Fibroblast of lung (primary cell): Measurements from ENCODE around the gene NXN. TPM values are rescaled to one million over a fixed set of nuclear protein-coding genes. Genes with fewer than 3 reads are reported as not detected.

Experiments
- DNase-seq, 2 donors: peaks; one replicate each; pipeline versions ENCODE4 v3.0.0 to v3.0.0-alpha.2; 2010; ENCODE audit warnings: low read depth in 2 of 2
- H2AFZ ChIP-seq: 2 replicates; pipeline ENCODE4 v1.5.1; 2012; ENCODE audit warnings: low read length, control low read depth, inconsistent platforms
- H3K27ac ChIP-seq: 2 replicates; pipeline ENCODE4 v1.5.1; 2011; ENCODE audit warnings: low read length, control low read depth; ENCODE audit not compliant: insufficient read depth
- H3K27me3 ChIP-seq: 2 replicates; pipeline ENCODE4 v1.5.1; 2011; ENCODE audit warnings: mild to moderate bottlenecking, low read length; ENCODE audit not compliant: control insufficient read depth, insufficient read depth
- H3K36me3 ChIP-seq: 2 replicates; pipeline ENCODE4 v1.5.1; 2011; ENCODE audit warnings: low read length; ENCODE audit not compliant: control insufficient read depth, insufficient read depth
- H3K4me1 ChIP-seq: 2 replicates; pipeline ENCODE4 v1.5.1; 2011; ENCODE audit warnings: low read length; ENCODE audit not compliant: control insufficient read depth, insufficient read depth; ENCODE audit errors: extremely low read depth
- H3K4me2 ChIP-seq: 2 replicates; pipeline ENCODE4 v1.5.1; 2011; ENCODE audit warnings: low read length, control low read depth; ENCODE audit not compliant: insufficient read depth; ENCODE audit errors: extremely low read depth
- H3K4me3 ChIP-seq, 4 experiments: fragments of 200-600 bp in 1 of 4; sonication (generic) in 1 of 4; replicated peaks in 1 of 4; 2 replicates each; pipeline ENCODE4 v1.5.1; 2011 to 2016; ENCODE audit warnings: low read length in 4 of 4, low read depth in 3 of 4, mild to moderate bottlenecking in 3 of 4, control low read depth in 2 of 4, inconsistent platforms in 1 of 4, mixed read lengths in 1 of 4; ENCODE audit not compliant: insufficient read depth in 1 of 4; ENCODE audit errors: control extremely low read depth in 1 of 4
- H3K79me2 ChIP-seq: 2 replicates; pipeline ENCODE4 v1.5.1; 2012; ENCODE audit warnings: mild to moderate bottlenecking, low read length, inconsistent platforms; ENCODE audit not compliant: control insufficient read depth, insufficient read depth
- H3K9ac ChIP-seq: 2 replicates; pipeline ENCODE4 v1.5.1; 2011; ENCODE audit warnings: mild to moderate bottlenecking, low read length, control low read depth; ENCODE audit not compliant: insufficient read depth
- H3K9me3 ChIP-seq: 2 replicates; pipeline ENCODE4 v1.5.1; 2012; ENCODE audit warnings: low read depth, low read length; ENCODE audit not compliant: control insufficient read depth, insufficient read depth
- H4K20me1 ChIP-seq: 2 replicates; pipeline ENCODE4 v1.5.1; 2011; ENCODE audit warnings: low read length; ENCODE audit not compliant: control insufficient read depth, insufficient read depth; ENCODE audit errors: extremely low read depth
- CTCF ChIP-seq, 2 donors: IDR thresholded peaks in 1 of 2; conservative IDR thresholded peaks in 1 of 2; 1 replicate in 1 of 2; 2 replicates in 1 of 2; pipeline ENCODE4 v1.5.1; 2011 to 2012; ENCODE audit warnings: low read length in 2 of 2, control low read depth in 1 of 2, inconsistent platforms in 1 of 2, low read depth in 1 of 2, mild to moderate bottlenecking in 1 of 2
- EZH2 ChIP-seq: IDR thresholded peaks from 2 replicates; pipeline ENCODE4 v1.5.1; 2012; ENCODE audit warnings: low read length, control low read depth, mild to moderate bottlenecking; ENCODE audit errors: missing control alignments
- polyA plus RNA-seq, 2 donors: library from polyadenylated mRNA; depleted of rRNA in 1 of 2; stranded (reverse) in 1 of 2; unstranded in 1 of 2; fragments of >200 nt; gene quantifications; 2 replicates each; pipeline ENCODE4 v1.2.1, GENCODE V29; 2011 to 2012; ENCODE audit warnings: missing spikeins in 1 of 2
- total RNA-seq: library from RNA; depleted of rRNA; stranded (reverse); fragments of >200 nt; gene quantifications from 2 replicates; pipeline ENCODE4 v1.2.1, GENCODE V29; 2014

NXN gene
- total and polyA plus RNA-seq, 2 donors (not counting 1 experiment from before 2014, with no cell fraction given): 38.5 to 53.8 TPM

- no peak overlapping the region for H2AFZ ChIP-seq
These were observed 44.1 kb downstream of the NXN start for GRCh38 chr17:935485-935884.

GRCh38 chr17:933312-934073 lies 46.1 kb downstream of the NXN start:
- Histone ChIP-seq H3K36me3 (peaks cover 2% of the 10 kb centered on the region), H3K27me3 (no peaks in the 10 kb centered on the region), H3K9ac (no peak overlapping the region), H3K9me3 (no peaks in the 10 kb centered on the region), H3K79me2 (no peaks in the 10 kb centered on the region), H2AFZ (no peak overlapping the region), H4K20me1 (no peaks in the 10 kb centered on the region), H3K4me2 (peak overlapping the region; percentile 66), H3K27ac (peak overlapping the region; percentile 79), H3K4me3 (no peak overlapping the region), H3K4me1 (peaks cover 16% of the 10 kb centered on the region)
- DNase-seq: peak; percentile 92 to 100
- TF ChIP-seq EZH2: no peak
- TF ChIP-seq CTCF (conservative IDR thresholded peaks at IDR 0.05 in 1 of 2, IDR thresholded peaks at IDR 0.05 in 1 of 2; ENCODE audit: low read depth in 1 of 2, low read length in 2 of 2): no peak

More at GRCh38 chr17:935485-935884, 44.1 kb downstream of the NXN start:
- TF ChIP-seq CTCF (conservative IDR thresholded peaks at IDR 0.05 in 1 of 2, IDR thresholded peaks at IDR 0.05 in 1 of 2; ENCODE audit: low read depth in 1 of 2, low read length in 2 of 2) (no peak), EZH2 (no peak)
- Histone ChIP-seq H3K4me1 (peaks cover 3% of the 10 kb centered on the region), H3K4me2 (no peak overlapping the region), H3K4me3 (no peak overlapping the region), H3K9ac (no peak overlapping the region), H3K9me3 (no peaks in the 10 kb centered on the region), H3K27ac (no peak overlapping the region), H3K36me3 (no peaks in the 10 kb centered on the region), H3K79me2 (no peaks in the 10 kb centered on the region), H3K27me3 (no peaks in the 10 kb centered on the region), H4K20me1 (no peaks in the 10 kb centered on the region)
- no peak for DNase-seq

GRCh38 chr17:930258-930657 lies 49.3 kb downstream of the NXN start:
- Histone ChIP-seq H3K9ac (no peak overlapping the region), H3K4me3 (no peak overlapping the region), H3K9me3 (no peaks in the 10 kb centered on the region), H3K36me3 (peaks cover 2% of the 10 kb centered on the region), H3K27ac (no peak overlapping the region), H3K4me1 (peaks cover 27% of the 10 kb centered on the region), H4K20me1 (no peaks in the 10 kb centered on the region), H3K79me2 (no peaks in the 10 kb centered on the region), H2AFZ (no peak overlapping the region), H3K4me2 (no peak overlapping the region), H3K27me3 (no peaks in the 10 kb centered on the region)
- TF ChIP-seq CTCF (conservative IDR thresholded peaks at IDR 0.05 in 1 of 2, IDR thresholded peaks at IDR 0.05 in 1 of 2; ENCODE audit: low read depth in 1 of 2, low read length in 2 of 2) (no peak), EZH2 (no peak)
- no peak for DNase-seq
